HG03025 (cell line): ENCODE data around the gene DTD1.

Experiments used
- ATAC-seq: cut with Tn5 transposase; IDR thresholded peaks from one replicate; pipeline ENCODE4 v1.9.1; 2021; ENCODE audit warnings: mild to moderate bottlenecking, moderate library complexity; ENCODE audit not compliant: unreplicated experiment, low FRiP score

Gene DTD1, protein sequence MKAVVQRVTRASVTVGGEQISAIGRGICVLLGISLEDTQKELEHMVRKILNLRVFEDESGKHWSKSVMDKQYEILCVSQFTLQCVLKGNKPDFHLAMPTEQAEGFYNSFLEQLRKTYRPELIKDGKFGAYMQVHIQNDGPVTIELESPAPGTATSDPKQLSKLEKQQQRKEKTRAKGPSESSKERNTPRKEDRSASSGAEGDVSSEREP

DNA sequence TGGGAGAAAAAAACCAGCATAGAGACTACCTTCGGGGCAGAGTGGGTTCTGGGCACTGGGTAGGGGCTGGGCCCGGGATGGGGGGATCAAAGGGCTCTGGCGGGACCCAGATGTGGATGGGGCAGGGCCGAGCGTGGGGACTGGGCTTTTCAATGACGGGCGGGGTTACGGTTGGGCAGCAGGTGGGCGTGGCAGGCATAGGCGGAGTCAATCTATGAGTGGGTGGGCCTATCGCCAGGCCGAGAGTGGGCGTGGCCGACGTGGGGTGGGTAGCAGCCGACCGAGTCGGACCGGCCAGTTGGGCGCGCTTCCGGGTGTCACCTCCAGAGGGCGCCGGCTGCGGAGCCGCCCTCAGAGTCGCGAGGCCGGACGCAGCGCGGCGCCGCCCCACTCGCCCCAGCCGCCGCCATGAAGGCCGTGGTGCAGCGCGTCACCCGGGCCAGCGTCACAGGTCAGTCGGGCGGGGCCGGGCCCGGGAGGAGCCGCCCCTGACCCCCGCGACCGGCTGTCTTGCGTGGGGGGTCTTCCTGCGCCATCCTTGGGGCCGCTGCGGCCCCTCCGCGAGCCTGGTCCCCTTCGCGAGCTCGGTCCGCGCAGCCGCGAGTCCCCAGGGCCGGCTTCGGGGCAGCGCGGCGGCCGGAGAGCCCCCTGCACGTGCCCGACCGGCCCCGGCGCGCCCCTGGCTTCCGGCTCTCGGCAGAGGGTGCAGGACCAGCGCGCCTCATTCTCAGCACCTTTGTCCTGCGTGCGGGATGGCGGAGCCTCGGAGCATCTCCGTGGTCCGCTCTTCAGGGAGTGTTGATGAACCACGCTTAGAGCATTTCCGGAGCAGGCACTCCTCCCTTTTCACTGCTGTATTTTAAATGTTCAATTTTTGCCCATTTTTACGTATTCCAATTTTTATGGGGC is at the start of gene DTD1:
DTD1 (plus strand) TSS at position 390 of the 909 bp plus-strand sequence; CDS start at position 409, 19 bp downstream.
- ATAC-seq, result peak; percentile 72

DNA sequence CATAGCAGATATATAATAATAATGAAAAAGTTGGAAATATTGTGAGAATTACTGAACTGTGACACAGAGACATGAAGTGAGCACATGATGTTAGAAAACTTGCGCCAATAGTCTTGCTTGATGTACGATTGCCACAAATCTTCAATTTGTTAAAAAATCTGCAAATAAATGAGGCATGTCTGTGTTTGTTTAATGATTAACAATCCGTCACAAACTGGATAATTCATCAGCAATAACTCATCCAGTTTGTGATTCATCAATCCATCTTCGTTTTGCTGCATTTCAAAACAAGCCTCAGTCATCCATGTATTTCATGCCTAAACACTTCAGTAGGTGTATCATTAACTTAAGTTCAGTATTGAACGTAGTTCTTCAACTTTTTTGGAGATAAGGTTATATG is 46.1 kb upstream of the DTD1 start:
- no peak for ATAC-seq

DNA sequence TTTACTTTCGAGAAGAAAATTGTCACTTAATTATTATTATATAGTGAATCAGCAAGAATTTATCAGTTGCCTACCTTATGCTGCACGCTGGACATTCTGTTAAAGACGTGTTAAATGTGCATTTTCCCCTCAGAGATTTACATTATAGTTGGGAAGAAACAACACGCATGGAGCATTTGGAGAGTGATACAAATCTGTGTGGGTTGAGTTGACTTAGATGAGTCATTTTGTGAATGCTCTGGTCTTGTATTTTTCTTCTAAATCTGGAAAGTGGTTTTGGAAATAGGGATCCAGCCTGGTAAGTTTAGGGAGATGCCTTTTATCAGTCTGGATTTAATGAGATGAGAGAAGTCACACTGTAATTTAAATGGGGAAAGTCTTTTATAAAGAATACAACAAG is 44.6 kb upstream of the DTD1 start:
- no peak for ATAC-seq

DNA sequence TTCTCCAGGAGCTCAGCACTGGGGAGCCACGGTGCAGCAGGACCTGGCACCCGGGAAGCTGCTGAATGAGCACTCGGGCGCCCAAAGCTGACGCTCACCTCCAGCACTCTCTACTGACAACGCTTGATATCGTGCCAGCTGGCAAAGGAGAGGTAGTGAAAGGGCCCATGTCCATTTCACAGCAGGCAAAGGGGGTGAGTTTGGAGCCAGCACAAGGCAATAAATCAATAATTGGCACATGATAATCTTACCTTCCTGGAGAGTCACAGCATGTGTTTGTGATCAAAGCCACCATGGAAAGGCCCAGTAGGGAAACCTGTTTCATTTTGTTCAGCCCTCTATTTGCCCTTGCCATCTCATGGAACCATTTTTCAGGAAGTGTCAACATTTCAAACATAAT is 43.9 kb upstream of the DTD1 start:
- ATAC-seq, result no peak

DNA sequence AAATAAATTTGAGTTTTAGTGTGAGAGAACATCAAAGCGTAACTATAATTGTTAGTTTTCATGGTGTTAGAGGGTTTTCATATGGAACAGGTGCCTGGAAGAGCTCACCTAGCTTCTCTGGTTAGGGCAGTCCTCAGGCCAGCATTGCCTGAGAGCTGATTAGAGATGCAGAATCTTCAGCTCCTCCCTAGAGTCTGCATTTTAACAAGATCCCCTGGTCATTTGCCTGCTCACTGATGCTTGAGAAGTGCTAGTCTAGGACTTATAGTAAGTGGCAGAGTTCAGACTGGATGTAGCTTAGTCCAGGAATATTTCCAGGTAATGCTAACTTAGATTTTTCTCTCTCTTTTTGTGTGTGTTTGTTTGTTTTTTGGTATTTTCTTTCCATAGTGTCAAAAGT is 42.3 kb upstream of the DTD1 start:
- ATAC-seq, result no peak

DNA sequence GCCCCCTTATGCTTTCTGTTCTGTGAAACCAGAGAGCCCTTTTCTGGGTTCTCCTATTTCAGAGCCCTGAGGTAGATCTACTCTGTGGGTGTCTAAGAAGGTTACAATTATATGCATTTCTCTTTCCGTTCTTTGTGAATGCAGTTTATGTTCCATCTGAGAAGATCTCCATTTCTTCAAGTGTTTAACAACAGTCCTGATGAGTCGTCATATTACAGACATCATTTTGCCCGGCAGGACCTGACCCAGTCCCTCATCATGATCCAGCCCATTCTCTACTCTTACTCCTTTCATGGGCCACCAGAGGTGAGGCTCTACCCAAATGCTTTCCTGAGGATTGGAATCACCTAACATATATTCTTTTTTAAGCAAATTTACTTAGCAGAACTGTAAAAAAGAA is 39.4 kb upstream of the DTD1 start:
- ATAC-seq, result no peak

DNA sequence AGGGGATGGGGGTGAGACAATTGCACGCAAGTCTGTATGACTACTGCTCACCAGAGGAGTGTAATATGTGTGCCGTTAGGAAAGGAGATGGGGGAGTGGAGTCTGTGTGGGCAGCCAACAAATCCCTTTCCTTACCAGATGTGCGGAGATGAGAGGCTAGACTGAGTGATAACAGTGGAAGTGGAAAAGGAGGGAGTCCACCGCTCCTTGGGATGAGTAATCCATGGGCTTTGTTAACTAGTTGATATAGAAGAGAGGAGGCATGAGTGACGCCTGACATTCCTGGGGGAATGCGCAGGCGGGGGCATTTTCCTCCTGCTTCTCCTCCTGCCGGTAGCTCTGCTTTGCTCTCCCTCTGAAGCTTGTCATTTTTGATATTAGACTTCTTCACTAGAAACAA is 34.1 kb upstream of the DTD1 start:
- no peak for ATAC-seq

DNA sequence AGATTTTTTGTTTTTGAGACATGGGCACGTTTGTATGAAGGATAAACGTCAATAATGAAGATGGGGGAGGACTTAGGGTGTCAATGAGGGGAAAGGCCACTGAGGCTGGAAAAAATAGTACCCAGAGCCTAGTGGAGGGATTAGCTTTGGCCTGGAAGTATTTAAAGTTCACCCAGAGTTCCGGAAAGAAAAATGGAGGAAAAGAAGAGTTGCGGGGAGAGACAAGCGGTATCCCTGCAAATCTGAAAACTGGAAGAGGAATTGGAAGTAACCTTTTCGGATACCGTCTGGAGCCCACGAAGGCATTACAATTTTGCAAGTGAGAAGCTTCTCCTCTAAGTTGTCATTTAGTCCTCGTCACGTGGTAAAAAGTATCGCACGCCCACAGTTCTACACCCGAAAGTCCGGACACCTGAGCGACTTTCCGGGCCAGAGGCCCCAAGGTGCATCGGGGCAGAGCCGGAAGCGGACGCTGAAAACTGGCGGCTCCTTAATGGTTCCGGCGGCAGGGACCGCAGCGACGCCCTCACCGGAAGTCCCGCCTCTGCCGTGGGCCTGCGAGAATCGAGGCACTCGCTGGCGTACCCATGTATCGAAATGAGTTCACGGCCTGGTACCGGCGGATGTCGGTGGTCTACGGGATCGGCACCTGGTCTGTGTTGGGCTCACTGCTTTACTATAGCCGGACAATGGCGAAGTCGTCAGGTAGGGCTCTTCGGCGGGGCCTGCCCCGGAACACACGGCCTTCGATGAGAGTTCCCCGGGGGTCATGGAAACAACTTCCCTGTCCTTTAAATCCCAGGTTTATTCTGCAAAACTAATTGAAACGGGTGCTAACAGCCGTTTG is 20.7 kb upstream of the DTD1 start, which contains the start of gene SMIM26:
SMIM26 (plus strand) TSS at position 541 of the 847 bp plus-strand sequence; CDS start at position 588, 47 bp downstream.
- ATAC-seq, result peak; percentile 99

DNA sequence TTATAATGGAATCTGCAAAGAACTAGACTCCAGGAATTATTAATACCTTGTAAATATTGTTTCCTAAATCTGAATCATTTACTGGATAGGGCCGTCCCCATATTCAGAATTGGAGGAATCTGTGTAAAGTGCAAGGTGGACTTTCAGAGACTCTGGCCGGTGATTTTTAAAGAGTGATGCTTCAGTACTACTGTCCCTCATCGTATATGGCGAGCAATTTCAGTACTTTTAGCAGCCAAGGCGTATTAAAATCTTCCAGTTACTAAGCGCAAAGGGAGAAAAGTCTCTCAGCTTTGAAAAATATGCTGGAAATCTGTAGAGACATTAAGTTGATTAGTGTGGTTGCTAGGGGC is 20.1 kb upstream of the DTD1 start:
- ATAC-seq, result peak; percentile 22

DNA sequence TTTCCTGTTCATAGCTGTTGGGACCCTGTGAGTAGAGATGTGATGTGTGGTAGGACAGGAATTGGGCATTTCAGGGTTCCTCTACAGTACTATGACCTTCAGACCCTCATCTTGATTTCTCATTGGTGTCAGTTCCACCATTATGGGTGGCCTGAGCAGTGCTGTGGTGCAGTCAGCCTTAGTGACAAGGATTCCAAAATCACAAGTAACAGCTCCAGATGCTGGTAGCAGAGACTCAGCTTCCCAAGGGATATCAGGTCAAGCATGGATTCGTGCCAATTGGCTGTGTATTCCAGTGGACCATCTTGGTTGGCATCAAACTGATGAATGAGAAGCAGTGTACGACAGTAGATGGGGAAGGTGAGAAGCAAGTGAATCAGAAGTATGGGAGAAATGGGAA is 16.8 kb upstream of the DTD1 start:
- no peak for ATAC-seq

DNA sequence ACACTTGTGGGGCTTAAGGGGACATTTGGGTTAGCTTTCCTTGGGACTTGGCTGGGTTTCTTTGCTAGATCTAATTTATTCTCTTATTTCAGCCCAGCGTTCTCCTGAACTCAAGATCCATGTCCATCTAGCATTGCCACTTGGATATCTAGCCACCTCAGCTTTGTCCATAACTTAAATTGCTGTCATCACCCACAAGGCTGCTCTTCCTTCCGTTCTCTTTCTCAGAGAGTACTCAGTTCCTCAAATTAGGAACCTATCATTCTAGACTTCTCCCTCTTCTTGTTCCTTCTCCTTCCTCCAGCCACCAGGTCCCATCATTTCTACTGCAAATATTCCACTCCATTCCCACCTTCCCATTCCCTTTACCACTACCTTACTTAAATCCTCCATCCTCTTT is 16.3 kb upstream of the DTD1 start:
- ATAC-seq, result no peak

DNA sequence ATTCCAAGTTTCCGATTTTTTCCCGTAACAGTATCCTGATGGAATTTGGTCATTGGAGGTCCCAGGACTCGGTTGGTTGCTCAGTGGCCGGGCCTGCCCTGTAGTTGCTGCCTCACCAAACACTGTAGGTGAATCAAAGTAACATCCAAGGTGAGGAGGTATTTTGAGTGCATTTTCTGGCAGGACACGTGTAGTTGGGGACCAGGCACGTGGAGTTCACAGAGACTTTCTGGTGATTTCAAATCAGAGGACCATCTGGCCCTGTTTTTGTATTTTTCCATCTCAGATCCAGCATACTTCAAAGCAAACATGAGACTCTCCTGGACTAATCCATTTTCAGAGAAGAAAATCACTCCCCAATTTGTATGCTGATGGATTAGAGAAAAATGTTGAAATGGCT is 9.9 kb upstream of the DTD1 start:
- no peak for ATAC-seq

DNA sequence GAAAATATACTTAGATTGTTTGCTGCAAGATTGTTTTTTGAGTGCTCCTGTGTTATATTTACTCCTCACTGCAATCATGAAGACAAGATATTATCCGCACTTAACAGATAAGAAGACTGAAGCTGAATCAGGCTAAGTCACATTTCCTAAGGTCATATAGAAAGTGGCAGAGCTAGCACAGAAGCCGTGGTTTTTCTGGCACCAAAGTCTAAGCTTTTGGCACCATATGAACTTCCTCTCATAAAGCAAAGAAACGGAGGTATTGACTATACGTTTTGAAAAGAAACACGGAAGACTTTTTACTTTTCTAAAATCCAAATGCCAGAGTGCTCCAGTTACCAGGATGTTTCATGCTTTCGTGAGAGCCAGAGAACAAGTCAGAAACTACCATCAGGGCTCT is 9.3 kb upstream of the DTD1 start:
- ATAC-seq, result no peak

DNA sequence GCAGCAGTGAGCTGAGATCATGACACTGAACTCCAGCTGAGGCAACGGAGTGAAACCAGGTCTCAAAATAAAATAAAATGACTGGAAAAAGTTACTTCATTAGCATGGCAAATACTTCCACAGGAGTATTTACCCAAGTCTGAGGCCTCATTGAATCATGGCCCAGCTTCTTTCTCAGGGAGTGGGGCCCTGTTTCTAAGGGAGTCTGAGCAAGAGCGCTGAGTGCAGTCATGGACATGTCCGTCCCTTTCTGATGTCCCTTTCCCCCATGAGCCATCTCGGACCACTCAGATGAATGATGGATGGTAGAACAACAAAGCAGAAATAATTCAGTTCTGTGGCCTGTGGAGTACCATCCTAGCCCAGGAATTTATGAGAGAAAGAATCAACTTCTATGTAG is 7.8 kb upstream of the DTD1 start:
- no peak for ATAC-seq

DNA sequence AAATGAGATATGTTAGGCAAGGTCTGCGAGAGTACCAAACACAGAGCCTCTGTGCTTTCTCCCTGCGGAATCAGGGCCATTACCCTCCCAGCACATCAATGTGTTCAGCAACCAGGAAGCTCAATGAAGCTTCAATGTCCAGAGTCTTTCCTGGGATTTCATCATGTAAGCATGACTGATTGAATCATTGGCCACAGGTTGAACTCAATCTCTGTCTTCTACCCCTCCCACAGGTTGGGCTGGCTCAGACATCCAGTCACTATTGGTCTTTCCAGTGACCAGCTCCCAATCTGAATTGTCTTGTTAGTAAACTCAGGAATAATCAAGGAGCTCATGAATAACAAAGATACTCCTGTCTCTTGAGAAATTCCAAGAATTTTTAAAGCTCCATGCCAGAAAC is 2.7 kb upstream of the DTD1 start:
- no peak for ATAC-seq

DNA sequence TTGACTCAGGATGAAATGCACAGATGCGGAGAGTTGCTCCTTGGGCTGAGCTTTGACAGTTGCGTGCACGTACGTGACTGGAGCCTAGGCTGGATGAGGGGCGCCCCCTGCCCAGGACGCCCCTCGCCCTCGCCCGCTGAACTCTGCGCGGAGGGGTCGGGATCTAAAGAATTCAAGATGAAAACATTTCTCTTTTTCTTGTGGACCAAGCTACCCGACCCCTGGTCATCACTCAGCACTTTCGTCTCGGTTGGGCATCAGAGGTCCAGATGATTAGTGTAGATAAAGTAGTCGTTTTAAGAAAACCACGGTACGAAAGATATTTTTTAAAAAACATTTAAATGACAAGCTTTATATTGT is 700 bp downstream of the DTD1 start:
- ATAC-seq, result peak; percentile 5

DNA sequence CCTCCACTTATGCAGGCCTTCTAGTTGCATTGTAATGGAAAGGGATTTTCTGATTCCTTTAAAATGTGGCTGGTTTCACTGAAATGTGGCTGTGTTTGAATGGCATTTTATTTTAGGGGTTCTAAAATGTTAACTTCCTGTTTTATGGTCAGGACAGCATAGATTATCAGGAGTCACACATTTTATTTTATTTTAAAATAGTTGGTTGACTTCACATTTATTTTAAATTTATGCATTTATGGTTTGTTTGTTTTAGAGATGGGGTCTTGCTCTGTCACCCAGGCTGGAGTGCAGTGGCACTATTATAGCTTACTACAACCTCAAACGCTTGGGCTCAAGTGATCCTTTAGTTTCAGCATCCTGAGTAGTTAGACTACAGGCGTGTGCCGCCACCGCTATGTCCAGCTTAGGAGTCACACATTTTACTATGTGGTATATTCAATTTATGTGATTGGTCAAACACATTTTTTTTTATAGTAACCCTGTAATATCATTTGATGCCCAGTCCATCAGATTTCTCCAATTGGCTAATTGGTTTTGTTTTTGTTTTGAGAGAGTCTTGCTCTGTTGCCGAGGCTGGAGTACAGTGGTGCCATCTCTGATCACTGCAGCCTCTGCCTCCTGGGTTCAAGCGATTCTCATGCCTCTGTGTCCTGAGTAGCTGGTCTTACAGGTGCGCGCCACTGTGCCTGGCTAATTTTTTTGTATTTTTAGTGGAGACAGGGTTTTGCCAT is 2.3 kb downstream of the DTD1 start:
- no peak for ATAC-seq

DNA sequence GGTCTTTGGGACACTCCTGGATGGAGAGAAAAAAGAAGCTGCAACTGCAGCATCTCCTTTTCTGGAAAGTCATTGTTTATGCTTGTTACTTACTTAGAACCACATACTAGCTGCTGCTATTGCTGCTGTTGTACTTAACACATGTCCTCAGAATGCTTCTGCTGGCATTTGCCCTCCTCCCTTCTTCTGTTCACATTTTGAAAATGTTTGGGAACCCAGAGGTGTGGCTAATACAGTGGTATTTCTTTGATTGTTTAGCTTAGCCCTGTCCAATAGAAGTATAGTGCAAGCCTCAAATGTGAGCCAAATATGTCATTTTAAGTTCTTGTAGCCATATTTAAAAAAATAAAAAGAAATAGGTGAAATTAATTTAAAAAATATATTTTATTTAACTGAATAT is 8.4 kb downstream of the DTD1 start:
- no peak for ATAC-seq

DNA sequence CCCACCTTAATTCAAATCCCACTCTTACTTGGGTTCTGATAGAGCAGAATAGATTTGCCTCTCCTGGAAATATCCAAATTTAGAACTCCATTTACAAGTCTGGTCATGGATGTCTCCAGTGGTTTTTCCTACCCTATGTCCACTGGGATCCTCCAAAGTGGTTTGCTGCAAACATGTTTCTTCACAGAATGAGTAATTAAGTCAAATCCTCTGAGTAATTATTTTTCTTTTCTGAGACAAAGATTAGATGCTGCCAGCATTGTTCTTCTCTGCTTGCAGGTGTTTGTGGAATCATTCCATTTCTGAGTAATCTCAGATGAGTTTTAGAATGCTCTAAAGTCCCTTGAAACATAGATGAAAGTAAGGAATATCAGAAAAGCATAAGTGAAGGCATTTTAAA is 21.9 kb downstream of the DTD1 start:
- no peak for ATAC-seq

DNA sequence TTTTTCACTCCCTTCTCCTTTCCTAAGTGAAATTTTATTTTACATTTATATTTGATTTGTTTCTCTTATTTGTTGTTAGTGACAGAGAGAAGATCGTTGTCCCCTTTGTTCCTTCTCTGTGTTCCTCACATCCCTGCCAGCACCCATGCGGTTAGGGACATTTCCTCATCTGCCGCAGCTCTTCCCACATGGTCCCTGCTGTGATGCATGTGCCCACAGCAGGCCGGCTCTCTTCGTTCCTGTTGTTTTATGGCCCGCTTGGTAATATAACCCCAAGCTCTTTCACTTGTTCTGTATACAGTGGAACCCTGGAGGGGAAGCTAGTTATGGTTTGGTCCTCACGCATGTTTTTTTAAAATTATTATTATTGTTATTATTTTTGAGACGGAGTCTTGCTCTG is 23.6 kb downstream of the DTD1 start:
- ATAC-seq, result no peak

DNA sequence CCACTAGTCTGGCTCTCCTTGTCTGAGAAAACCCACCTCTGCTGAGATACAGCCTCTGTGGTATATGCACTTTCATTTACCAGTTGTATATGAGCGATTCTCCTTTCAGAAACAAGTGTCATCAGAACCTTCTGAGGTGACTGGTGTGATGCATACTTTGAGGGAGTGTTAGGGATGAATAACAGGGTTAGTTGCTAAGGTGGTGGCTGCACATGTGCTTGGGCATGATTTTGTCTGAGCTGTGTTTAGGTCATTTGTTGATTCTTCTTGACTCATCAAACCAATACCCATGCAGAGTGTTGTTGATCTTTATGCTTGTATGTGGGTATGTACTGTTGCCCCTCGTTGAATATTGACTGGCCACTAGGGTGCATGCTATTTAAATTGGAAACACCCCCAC is 25.7 kb downstream of the DTD1 start:
- no peak for ATAC-seq
